HG03039 (cell line): ENCODE measurements around the gene MICAL3.

Experiments used
- ATAC-seq: cut with Tn5 transposase; IDR thresholded peaks from one replicate; pipeline ENCODE4 v1.9.1; 2021; ENCODE audit warnings: mild to moderate bottlenecking, moderate library complexity; ENCODE audit not compliant: unreplicated experiment

The MICAL3 gene

GRCh38 chr22:17874231-17874905 is 150.0 kb downstream of the MICAL3 start:
- no peak for ATAC-seq

DNA sequence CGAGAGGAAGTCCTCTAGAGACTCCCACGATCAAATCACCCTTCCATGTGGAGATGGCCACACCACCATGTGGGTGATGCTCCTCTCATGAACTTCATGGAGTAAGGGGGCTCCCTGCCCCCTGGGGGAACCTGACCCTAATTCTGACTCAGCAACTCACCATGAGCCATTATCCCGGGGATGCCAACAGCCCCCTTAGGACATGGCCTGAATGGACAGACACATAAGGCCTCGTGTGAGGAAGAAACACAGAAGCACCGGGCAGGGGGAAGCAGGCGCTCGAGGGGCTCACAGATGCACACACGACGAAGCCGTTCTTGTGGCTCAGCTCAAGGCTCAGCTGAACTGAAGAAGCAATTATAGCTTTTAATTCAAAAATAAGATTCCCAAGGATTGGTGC is 150.6 kb downstream of the MICAL3 start:
- no peak for ATAC-seq

DNA sequence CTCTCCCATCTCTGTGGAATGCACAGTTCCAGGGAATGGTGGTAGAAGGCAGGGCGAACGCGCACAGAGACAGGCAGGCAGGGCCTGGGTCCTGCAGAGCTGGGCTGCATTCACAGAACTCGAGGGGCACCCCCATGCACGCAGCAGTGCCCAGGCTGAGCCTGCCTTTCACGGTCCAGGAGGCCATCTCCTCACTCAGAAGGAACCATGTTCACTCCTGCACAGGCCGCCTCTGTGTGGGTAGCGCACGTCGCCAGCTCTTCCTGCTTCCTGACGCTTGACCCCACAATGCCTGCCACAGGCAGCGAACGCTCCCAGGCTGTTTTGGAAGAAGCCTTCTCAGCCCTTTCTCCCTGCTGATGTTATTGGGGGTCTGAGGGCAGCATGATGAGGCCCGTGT is 151.2 kb downstream of the MICAL3 start:
- no peak for ATAC-seq

- ATAC-seq = no peak
Observed at GRCh38 chr22:17872471-17872870, 151.9 kb downstream of the MICAL3 start.

GRCh38 chr22:17871726-17872458 is 152.5 kb downstream of the MICAL3 start:
- ATAC-seq = no peak

DNA sequence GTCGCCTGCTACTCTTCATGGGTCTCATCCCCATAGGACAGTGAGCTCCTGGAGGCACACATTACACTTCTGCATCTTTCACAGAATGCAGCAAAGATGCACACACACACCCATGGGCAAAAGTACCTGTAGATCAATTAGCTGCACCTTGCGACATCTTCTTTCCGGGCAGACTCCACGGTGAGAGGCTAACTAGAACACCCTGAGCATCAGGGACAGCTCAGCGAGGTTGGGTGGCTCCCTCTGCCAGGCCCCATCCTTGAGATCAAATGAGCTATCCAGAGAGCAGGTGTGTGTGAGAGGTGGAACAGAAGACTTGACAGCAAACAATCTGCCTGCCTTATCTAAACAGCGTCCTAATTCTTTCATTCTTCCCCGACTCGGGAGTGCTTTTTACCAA is 154.0 kb downstream of the MICAL3 start:
- no peak for ATAC-seq

- ATAC-seq = no peak
Observed at GRCh38 chr22:17869285-17870096, 154.9 kb downstream of the MICAL3 start.

DNA sequence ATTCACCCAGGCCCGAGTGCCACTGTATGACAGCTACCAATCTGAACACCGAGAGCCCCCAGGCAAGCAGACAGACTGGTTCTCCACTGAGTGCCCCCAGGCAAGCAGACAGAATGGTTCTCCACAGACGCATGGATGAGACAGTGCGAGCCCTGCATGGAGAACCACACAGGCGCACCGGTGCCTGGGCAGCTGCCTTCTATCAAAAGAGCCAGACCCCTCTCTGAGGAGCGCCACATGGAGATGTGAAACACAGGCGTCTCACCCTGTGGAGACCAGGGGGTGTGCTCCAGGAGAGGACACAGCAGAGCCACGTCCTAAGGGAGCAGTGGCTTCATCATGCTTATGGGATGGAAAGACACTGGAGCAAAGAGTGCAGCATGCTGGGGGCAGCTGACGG is 155.6 kb downstream of the MICAL3 start:
- no peak for ATAC-seq

GRCh38 chr22:17867160-17867785 is 157.1 kb downstream of the MICAL3 start:
- no peak for ATAC-seq

- no peak for ATAC-seq
Observed at GRCh38 chr22:17866621-17867020, 157.7 kb downstream of the MICAL3 start.

DNA sequence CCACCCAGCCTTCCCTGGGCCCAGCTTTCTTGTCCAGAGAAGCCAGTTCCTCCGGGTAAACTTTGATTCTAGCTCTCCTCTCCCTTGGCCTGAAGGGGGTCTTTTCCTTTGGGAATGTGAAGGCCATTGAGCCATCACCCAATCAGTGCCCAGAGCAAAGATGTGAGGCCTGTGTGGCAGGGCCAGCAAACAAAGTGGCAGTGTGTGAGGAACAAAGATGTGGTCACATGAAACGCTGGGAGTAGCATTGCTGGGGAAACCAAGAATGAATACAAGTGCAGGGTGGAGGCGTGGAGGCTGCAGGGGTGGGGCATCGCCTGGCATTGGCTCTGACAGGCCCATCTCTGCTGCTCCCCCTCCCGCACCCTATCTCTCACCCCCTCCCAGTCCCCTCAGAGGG is 158.2 kb downstream of the MICAL3 start:
- ATAC-seq = no peak

DNA sequence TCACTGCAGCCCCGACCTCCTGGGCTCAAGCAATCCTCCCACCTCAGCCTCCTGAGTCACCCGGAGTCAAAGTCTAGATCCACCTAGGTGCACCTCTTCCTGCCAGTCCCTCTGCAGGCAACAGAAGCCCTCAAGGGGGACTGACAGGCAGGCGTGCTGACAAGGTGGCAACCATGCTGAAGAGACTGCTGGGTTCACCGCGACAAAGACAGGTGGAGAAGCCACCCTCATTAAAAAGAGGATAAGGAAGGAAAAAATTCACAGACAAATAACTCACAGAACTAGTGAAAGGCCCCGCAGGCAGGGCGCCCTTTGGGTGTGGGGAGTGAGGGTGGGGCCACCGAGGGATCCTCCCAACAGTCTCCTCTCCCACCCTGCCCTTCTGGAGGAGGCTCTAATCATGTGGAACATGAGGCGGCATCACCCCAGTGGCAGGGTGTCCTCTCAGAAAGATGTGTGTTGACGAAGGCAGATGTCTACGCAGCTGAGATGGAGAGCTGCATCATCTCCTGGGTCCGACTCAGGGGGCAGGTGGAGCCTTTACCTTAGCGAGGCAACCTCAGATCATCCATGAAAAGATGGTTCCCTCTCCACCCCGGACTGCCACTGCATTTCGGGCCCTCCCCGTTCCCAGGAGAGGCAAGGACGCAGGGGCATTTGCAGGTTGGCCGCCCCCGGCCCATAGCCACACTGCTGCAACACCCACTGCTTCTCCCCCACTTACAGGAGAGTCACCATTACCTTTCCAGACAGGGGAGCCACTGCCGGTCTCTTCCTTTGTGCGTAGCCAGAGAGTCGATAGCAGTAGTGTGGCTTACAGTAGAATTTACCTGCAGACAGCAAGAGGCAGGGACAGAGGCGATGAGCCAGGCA is 158.9 kb downstream of the MICAL3 start:
- ATAC-seq = no peak

- ATAC-seq = no peak
Observed at GRCh38 chr22:17864398-17865182, 159.8 kb downstream of the MICAL3 start.

DNA sequence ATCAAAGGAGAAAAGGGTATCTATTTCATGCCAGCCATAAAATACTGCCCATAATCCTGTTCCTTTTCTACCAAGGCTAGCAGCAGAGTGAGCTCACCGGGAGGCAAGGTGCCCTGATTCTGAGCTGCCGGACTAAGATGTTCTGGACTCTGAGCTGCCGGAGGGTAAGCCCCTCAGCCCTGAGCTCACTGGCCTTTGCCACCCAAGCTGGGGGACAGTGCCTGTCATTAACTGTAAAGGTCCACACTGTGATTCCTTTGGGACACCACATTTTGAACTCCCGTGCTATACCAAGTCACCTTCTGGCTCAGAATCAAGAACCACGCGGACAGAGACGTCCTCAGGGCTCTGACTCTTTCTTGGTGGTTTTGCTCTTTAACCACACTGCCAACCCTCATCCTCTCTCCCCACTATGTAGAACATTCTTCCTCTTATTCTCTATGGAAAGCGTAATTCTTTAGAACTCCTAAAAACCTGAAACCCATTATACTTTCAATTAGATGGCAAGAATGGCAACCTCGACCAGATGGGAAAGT is 161.6 kb downstream of the MICAL3 start:
- no peak for ATAC-seq

- ATAC-seq = no peak
Observed at GRCh38 chr22:17861909-17862308, 162.5 kb downstream of the MICAL3 start.

DNA sequence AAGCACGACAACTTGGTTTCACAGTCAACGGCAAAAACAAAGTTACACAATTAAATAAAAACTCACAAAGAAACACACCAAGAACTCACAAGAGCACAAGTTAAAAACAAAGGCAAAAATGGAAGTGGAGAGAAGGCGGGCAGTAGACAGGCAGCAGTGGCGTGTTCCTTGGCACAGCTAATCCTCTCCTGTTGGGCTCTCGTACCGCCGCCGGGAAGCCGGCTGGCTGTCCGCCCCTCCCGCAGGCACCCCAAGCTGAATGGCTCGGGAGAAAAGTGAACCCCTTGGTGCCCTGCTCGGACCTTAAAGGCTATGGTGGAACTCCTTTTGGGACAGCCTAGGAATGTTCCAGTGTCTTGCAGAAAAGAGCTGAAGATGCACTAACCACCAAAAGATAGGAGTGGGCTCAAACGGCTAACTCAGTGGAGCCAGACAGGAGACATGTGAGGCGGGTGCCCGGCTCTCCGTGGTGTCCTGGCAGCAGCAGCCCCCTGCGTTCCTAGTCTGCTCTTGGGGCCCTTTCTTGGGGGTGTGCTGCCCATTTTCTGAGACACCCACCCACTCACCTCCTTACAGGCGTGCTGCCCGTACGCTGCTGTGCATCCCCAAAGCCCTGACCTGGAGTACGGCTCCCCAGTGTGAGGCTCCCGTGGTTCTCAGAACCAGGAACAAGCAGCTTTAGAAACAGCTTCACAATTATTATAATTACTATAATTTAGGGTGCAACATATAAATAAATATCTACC is 164.0 kb downstream of the MICAL3 start:
- no peak for ATAC-seq

GRCh38 chr22:17858033-17858432 is 166.3 kb downstream of the MICAL3 start:
- no peak for ATAC-seq

DNA sequence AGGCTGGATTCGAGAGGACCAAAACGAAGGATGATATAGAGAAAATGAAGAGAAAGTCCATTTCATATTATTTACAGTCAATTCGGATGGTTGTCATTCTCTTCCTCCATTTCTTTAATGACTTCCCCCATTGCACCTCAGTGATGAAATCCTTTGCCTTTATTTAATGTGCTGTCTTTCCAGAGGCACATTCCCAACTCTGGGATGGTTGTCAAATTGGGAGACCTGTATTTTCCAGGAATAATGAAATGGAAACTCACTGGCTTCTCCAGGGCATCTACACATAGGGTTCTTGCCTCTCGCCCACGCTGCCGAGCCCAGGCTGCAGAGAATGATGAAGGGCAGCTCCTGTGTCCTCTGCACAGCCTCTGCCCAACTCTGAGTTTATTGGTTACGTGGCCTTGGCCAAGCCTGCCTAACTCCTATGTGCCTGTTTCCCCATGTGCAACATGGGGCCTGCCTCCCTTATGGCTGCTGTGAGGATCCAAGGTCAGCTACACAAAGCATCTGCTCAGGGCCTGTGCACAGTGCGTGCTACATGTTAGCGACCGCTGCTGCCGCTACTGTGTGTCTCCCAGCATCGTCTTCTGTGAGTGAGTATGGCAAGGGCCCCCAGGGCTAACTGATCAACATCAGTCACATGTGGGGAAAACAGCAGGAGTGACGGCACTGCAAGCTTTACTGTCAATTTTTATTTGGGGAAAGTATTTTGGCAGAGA is 168.6 kb downstream of the MICAL3 start:
- ATAC-seq = no peak
